Measurements from ENCODE around the gene RNH1. TPM values are rescaled to one million over a fixed set of nuclear protein-coding genes. Genes with fewer than 3 reads are reported as not detected.

RNH1 gene
- total RNA-seq, 2 experiments from 2014 or later, result 131 to 132 TPM

DNA sequence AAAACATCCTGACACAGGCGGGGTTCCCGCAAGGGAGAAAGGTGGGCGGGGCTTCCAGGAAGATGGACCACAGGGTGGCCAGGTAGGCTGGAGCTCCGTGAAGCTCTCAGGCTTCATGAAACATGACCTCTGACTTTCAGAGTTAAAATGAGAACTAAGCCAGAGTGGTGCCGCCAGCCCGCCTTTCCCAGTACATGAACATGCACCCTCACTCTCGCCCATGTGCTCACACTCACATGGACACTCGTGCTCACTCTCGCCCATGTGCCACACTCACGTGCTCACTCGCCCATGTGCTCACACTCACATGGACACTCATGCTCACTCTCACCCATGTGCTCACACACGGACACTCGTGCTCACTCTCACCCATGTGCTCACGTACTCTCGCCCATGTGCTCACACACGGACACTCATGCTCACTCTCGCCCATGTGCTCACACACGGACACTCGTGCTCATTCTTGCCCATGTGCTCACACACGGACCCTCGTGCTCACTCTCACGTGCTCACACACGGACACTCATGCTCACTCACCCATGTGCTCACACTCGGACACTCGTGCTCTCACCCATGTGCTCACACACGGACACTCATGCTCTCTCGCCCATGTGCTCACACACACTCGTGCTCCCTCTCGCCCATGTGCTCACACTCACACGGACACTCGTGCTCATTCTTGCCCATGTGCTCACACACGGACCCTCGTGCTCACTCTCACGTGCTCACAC lies 10.0 kb downstream of the RNH1 start:
- TF ChIP-seq, protein P1, sequence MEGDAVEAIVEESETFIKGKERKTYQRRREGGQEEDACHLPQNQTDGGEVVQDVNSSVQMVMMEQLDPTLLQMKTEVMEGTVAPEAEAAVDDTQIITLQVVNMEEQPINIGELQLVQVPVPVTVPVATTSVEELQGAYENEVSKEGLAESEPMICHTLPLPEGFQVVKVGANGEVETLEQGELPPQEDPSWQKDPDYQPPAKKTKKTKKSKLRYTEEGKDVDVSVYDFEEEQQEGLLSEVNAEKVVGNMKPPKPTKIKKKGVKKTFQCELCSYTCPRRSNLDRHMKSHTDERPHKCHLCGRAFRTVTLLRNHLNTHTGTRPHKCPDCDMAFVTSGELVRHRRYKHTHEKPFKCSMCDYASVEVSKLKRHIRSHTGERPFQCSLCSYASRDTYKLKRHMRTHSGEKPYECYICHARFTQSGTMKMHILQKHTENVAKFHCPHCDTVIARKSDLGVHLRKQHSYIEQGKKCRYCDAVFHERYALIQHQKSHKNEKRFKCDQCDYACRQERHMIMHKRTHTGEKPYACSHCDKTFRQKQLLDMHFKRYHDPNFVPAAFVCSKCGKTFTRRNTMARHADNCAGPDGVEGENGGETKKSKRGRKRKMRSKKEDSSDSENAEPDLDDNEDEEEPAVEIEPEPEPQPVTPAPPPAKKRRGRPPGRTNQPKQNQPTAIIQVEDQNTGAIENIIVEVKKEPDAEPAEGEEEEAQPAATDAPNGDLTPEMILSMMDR (IDR thresholded peaks at IDR 0.05), result no peak
- Mint-ChIP-seq H3K4me3 (no peak overlapping the region), H3K27ac (peak overlapping the region; percentile 20), H3K4me1 (ENCODE audit: low read depth) (no peaks in the 10 kb centered on the region), H3K36me3 (ENCODE audit: low read depth) (peaks cover 63% of the 10 kb centered on the region), H3K27me3 (no peaks in the 10 kb centered on the region), H3K9me3 (no peaks in the 10 kb centered on the region)
- Histone ChIP-seq H3K27ac (ENCODE audit: low read depth in 1 of 2, low read length in 2 of 2) (no peak overlapping the region), H3K36me3 (ENCODE audit: insufficient read depth, low read length) (peaks cover 72% of the 10 kb centered on the region), H3K27me3 (ENCODE audit: control insufficient read depth in 1 of 2, insufficient read depth in 2 of 2, low read length in 2 of 2) (no peaks in the 10 kb centered on the region), H3K9me3 (ENCODE audit: control insufficient read depth in 1 of 2, insufficient read depth in 1 of 2, low read length in 2 of 2) (no peaks in the 10 kb centered on the region), H3K4me3 (ENCODE audit: low read length) (no peak overlapping the region), H3K4me1 (ENCODE audit: insufficient read depth, low read length) (no peaks in the 10 kb centered on the region)
- CTCF ChIA-PET, result no interaction called here
- DNase-seq (no peak), ATAC-seq (ENCODE audit: poor library complexity) (no peak)
- POLR2A ChIA-PET, result interaction anchor here (1.0 kb wide), 1 partner anchor 10 kb away, joined by 4 read pairs; the partner anchor contains the start of gene RNH1
- intact Hi-C loops (cut with DNase I, micrococcal nuclease), result no loop called here

- Mint-ChIP-seq H3K36me3 (ENCODE audit: low read depth) (peaks cover 60% of the 10 kb centered on the region), H3K4me3 (no peak overlapping the region), H3K4me1 (ENCODE audit: low read depth) (no peaks in the 10 kb centered on the region), H3K27me3 (no peaks in the 10 kb centered on the region), H3K9me3 (no peaks in the 10 kb centered on the region), H3K27ac (no peak overlapping the region)
- ATAC-seq (ENCODE audit: poor library complexity), result no peak
- CTCF ChIA-PET, result no interaction called here
- no peaks in the 10 kb centered on the region for H3K27me3 ChIP-seq (ENCODE audit: control insufficient read depth in 1 of 2, insufficient read depth in 2 of 2, low read length in 2 of 2)
- DNase-seq, result no peak
- H3K4me3 ChIP-seq (ENCODE audit: low read length), result no peak overlapping the region
- H3K27ac ChIP-seq (ENCODE audit: low read depth in 1 of 2, low read length in 2 of 2), result no peak overlapping the region
- H3K36me3 ChIP-seq (ENCODE audit: insufficient read depth, low read length), result peaks cover 59% of the 10 kb centered on the region
- TF ChIP-seq, protein P1 (IDR thresholded peaks at IDR 0.05), result no peak
- POLR2A ChIA-PET, result no interaction called here
- H3K9me3 ChIP-seq (ENCODE audit: control insufficient read depth in 1 of 2, insufficient read depth in 1 of 2, low read length in 2 of 2), result no peaks in the 10 kb centered on the region
- H3K4me1 ChIP-seq (ENCODE audit: insufficient read depth, low read length), result no peaks in the 10 kb centered on the region
- intact Hi-C loops (cut with DNase I, micrococcal nuclease), result no loop called here
These were observed 11.5 kb downstream of the RNH1 start for GRCh38 chr11:495537-495931.

- Mint-ChIP-seq H3K4me1 (ENCODE audit: low read depth) (no peaks in the 10 kb centered on the region), H3K9me3 (no peaks in the 10 kb centered on the region), H3K27ac (no peak overlapping the region), H3K36me3 (ENCODE audit: low read depth) (peaks cover 60% of the 10 kb centered on the region), H3K27me3 (no peaks in the 10 kb centered on the region), H3K4me3 (no peak overlapping the region)
- intact Hi-C loops (cut with DNase I, micrococcal nuclease), result no loop called here
- ChIA-PET CTCF (no interaction called here), POLR2A (no interaction called here)
- Histone ChIP-seq H3K4me1 (ENCODE audit: insufficient read depth, low read length) (no peaks in the 10 kb centered on the region), H3K36me3 (ENCODE audit: insufficient read depth, low read length) (peaks cover 53% of the 10 kb centered on the region), H3K9me3 (ENCODE audit: control insufficient read depth in 1 of 2, insufficient read depth in 1 of 2, low read length in 2 of 2) (no peaks in the 10 kb centered on the region), H3K4me3 (ENCODE audit: low read length) (no peak overlapping the region), H3K27me3 (ENCODE audit: control insufficient read depth in 1 of 2, insufficient read depth in 2 of 2, low read length in 2 of 2) (no peaks in the 10 kb centered on the region), H3K27ac (ENCODE audit: low read depth in 1 of 2, low read length in 2 of 2) (no peak overlapping the region)
- TF ChIP-seq, protein P1 (IDR thresholded peaks at IDR 0.05), result no peak
- DNase-seq, result no peak
- ATAC-seq (ENCODE audit: poor library complexity), result no peak
These were observed 12.1 kb downstream of the RNH1 start for GRCh38 chr11:494761-495536.
